ENCODE measurements around the gene SPATA6L. TPM values are rescaled to one million over a fixed set of nuclear protein-coding genes. Genes with fewer than 3 reads are reported as not detected.

Gene SPATA6L
- total and polyA plus RNA-seq, 2 experiments from 2014 or later = 1.7 to 1.9 TPM

GRCh38 chr9:4709380-4709779 lies 43.1 kb upstream of the SPATA6L start (continued):
- TF ChIP-seq CTCF (conservative IDR thresholded peaks at IDR 0.05; ENCODE audit: low read depth in 2 of 2) (no peak), REST (IDR thresholded peaks at IDR 0.05; ENCODE audit: unreplicated experiment) (no peak), JUNB (IDR thresholded peaks at IDR 0.05; ENCODE audit: unreplicated experiment) (no peak), EZH2 (IDR thresholded peaks at IDR 0.05; ENCODE audit: low read depth, unreplicated experiment) (no peak)

GRCh38 chr9:4706971-4707622 lies 40.8 kb upstream of the SPATA6L start:
- no peaks in the 10 kb centered on the region for H3K27me3 ChIP-seq (ENCODE audit: insufficient read depth)
- H3K36me3 ChIP-seq (ENCODE audit: insufficient read depth) = peaks cover 7% of the 10 kb centered on the region; the same call in 1 of the 2 replicates
- Mint-ChIP-seq H3K4me1 (no peaks in the 10 kb centered on the region), H3K9me3 (no peaks in the 10 kb centered on the region), H3K36me3 (ENCODE audit: low read depth) (peaks cover 16% of the 10 kb centered on the region; the same call in 2 of the 3 replicates), H3K27me3 (ENCODE audit: insufficient read depth, low read depth, poor library complexity) (no peaks in the 10 kb centered on the region), H3K4me3 (no peak overlapping the region), H3K27ac (no peak overlapping the region)
- H3K4me1 ChIP-seq (ENCODE audit: insufficient read depth) = no peaks in the 10 kb centered on the region
- H3K27ac ChIP-seq (ENCODE audit: low read depth) = no peak overlapping the region
- no peaks in the 10 kb centered on the region for H3K9me2 ChIP-seq (ENCODE audit: insufficient read depth)
- no peak for ATAC-seq
- H4K20me1 ChIP-seq (replicated peaks; ENCODE audit: insufficient read depth) = no peaks in the 10 kb centered on the region
- DNase-seq (ENCODE audit: low spot score) = no peak
- H3F3A ChIP-seq (replicated peaks; ENCODE audit: low read depth) = no peaks in the 10 kb centered on the region
- H3K4me3 ChIP-seq = no peak overlapping the region
- H3K4me2 ChIP-seq = no peak overlapping the region
- H2AFZ ChIP-seq = no peak overlapping the region
- no peaks in the 10 kb centered on the region for H3K79me2 ChIP-seq (replicated peaks; ENCODE audit: insufficient read depth)
- TF ChIP-seq POLR2AphosphoS5 (IDR thresholded peaks at IDR 0.05; ENCODE audit: low read depth) (no peak), NANOG (IDR thresholded peaks at IDR 0.05; ENCODE audit: borderline replicate concordance) (no peak), ZNF462 (CRISPR knock-in tag; IDR thresholded peaks at IDR 0.05) (no peak), EZH2 (IDR thresholded peaks at IDR 0.05; ENCODE audit: low read depth, unreplicated experiment) (no peak), ETS1 (IDR thresholded peaks at IDR 0.05) (no peak)
